A673 (cell line): ENCODE measurements around the gene CDHR1. TPM values are rescaled to one million over a fixed set of nuclear protein-coding genes. Genes with fewer than 3 reads are reported as not detected.

Source experiments
- BruUV-seq: library from RNA; stranded (reverse); fragments of 400-500 nt; replicated peaks from 2 replicates; lab custom pipeline; 2021; lab: Mats Ljungman, UMichigan
- CTCF ChIA-PET: fragments of 300-600 bp; sonication (Branson Sonifier 250); formaldehyde crosslinking; loops from one replicate; lab custom pipeline; 2022; ENCODE audit warnings: antibody characterized with exemption; lab: Charles Lee
- POLR2A ChIA-PET: fragments of 300-600 bp; sonication (Branson Sonifier 250); formaldehyde crosslinking; loops from one replicate; lab custom pipeline; 2022; ENCODE audit warnings: antibody characterized with exemption; ENCODE audit not compliant: low non-redundant PET; lab: Charles Lee
- DNase-seq: peaks from one replicate; pipeline ENCODE4 v3.0.0-alpha.2; 2015; ENCODE audit warnings: low spot score
- H3K27ac ChIP-seq: fragments of 200-600 bp; sonication (generic); 2 replicates; pipeline ENCODE4 v1.5.1; 2016; ENCODE audit warnings: mixed run types, low read depth, mild to moderate bottlenecking, mixed read lengths, antibody characterized with exemption, low read length; ENCODE audit not compliant: poor library complexity, severe bottlenecking
- H3K27me3 ChIP-seq: fragments of 200-600 bp; sonication (generic); replicated peaks from 2 replicates; pipeline ENCODE4 v1.6.1; 2017; ENCODE audit warnings: mixed run types, low read depth, mild to moderate bottlenecking, mixed read lengths, antibody characterized with exemption, low read length; ENCODE audit not compliant: insufficient read depth, poor library complexity
- H3K36me3 ChIP-seq: fragments of 200-600 bp; sonication (generic); 2 replicates; pipeline ENCODE4 v1.6.1; 2016; ENCODE audit warnings: mixed run types, mild to moderate bottlenecking, mixed read lengths, antibody characterized with exemption, low read length; ENCODE audit not compliant: insufficient read depth, poor library complexity, severe bottlenecking
- H3K4me1 ChIP-seq: fragments of 200-600 bp; sonication (generic); 2 replicates; pipeline ENCODE4 v1.6.1; 2017; ENCODE audit warnings: mixed run types, mild to moderate bottlenecking, mixed read lengths, antibody characterized with exemption, low read length; ENCODE audit not compliant: insufficient read depth, poor library complexity, severe bottlenecking
- H3K4me3 ChIP-seq: fragments of 200-600 bp; sonication (generic); 2 replicates; pipeline ENCODE4 v1.5.1; 2016; ENCODE audit warnings: low read depth, mixed run types, mild to moderate bottlenecking, mixed read lengths, low read length; ENCODE audit not compliant: poor library complexity, severe bottlenecking
- H3K9me3 ChIP-seq: fragments of 200-600 bp; sonication (generic); 2 replicates; pipeline ENCODE4 v1.6.1; 2016; ENCODE audit warnings: mixed run types, low read depth, mild to moderate bottlenecking, mixed read lengths, antibody characterized with exemption, low read length; ENCODE audit not compliant: poor library complexity, severe bottlenecking
- EZH2 ChIP-seq: fragments of 200-600 bp; sonication (generic); IDR thresholded peaks from 2 replicates; pipeline ENCODE4 v1.6.1; 2017; ENCODE audit warnings: borderline replicate concordance, low read depth, mild to moderate bottlenecking, mixed read lengths, antibody characterized with exemption, low read length; ENCODE audit not compliant: poor library complexity, severe bottlenecking
- intact Hi-C: fragments of 100-400 bp; cut with micrococcal nuclease; formaldehyde crosslinking; loops from one replicate; pipeline ENCODE4 v1.10.0; 2022; ENCODE audit not compliant: unreplicated experiment
- total RNA-seq: library from RNA; stranded (reverse); gene quantifications from 2 replicates; pipeline ENCODE4 v1.2.3, GENCODE V29; 2021
- TF ChIP-seq, protein P1 (sequence below): fragments of 300-800, 200-600 bp; sonication (generic); conservative IDR thresholded peaks from 2 replicates; pipeline ENCODE4 v1.5.1; 2017; ENCODE audit warnings: low read depth, mild to moderate bottlenecking, antibody characterized with exemption, low read length, moderate library complexity, mixed read lengths

CDHR1 gene
- total RNA-seq, 1 experiment from 2014 or later, result not detected

DNA sequence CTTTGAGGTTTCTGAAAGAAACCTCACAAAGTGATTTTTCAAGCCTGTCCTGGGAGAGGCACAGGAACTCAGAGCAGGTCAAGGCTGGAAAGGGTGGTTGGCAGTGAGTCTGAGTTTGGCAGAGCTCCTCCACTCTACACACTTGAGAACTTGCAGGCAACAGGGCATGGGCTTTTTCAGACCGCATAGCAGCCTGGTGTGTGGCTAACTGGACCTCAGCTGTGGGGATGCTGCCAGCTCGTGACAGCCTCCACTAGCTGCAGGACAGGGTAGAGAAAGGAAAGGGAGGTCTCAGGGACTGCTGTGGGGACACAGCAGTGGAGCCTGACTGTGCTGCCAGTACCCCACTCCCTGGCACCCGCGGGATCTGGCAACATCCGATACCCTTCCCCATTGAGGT is 2.6 kb downstream of the CDHR1 start:
- ChIA-PET CTCF (no interaction called here), POLR2A (no interaction called here)
- no peak for DNase-seq
- no peak overlapping the region for H3K4me3 ChIP-seq
- no peaks in the 10 kb centered on the region for H3K4me1 ChIP-seq
- BruUV-seq, result no TSS peak
- no peak overlapping the region for H3K27ac ChIP-seq
- H3K27me3 ChIP-seq, result peaks cover 76% of the 10 kb centered on the region
- intact Hi-C loops, result no loop called here
- no peaks in the 10 kb centered on the region for H3K9me3 ChIP-seq
- TF ChIP-seq, protein P1, sequence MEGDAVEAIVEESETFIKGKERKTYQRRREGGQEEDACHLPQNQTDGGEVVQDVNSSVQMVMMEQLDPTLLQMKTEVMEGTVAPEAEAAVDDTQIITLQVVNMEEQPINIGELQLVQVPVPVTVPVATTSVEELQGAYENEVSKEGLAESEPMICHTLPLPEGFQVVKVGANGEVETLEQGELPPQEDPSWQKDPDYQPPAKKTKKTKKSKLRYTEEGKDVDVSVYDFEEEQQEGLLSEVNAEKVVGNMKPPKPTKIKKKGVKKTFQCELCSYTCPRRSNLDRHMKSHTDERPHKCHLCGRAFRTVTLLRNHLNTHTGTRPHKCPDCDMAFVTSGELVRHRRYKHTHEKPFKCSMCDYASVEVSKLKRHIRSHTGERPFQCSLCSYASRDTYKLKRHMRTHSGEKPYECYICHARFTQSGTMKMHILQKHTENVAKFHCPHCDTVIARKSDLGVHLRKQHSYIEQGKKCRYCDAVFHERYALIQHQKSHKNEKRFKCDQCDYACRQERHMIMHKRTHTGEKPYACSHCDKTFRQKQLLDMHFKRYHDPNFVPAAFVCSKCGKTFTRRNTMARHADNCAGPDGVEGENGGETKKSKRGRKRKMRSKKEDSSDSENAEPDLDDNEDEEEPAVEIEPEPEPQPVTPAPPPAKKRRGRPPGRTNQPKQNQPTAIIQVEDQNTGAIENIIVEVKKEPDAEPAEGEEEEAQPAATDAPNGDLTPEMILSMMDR, result no peak
- no peak for TF ChIP-seq EZH2
- no peaks in the 10 kb centered on the region for H3K36me3 ChIP-seq

DNA sequence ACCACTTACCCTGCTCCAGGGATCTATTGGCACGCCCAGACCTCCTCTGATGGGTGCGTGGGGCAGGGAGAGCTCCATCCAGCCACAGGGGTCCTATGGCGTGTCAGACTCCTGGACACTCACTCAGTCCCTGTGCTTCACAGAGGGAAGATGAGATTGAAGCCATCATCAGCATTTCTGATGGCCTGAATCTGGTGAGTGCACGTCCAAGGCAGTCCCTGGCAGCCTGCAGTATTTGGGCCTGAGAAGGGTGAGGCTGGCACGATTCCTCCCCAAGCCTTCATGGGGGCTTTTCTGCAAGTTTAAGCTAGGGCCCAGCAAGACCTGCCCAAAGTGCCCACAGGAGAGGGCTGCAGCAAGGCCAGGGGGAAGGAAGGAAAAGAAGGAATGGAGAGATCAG is 3.3 kb downstream of the CDHR1 start:
- intact Hi-C loops, result no loop called here
- ChIA-PET POLR2A (no interaction called here), CTCF (no interaction called here)
- H3K27ac ChIP-seq, result no peak overlapping the region
- DNase-seq, result no peak
- no TSS peak for BruUV-seq
- no peak for TF ChIP-seq EZH2
- TF ChIP-seq, protein P1, result no peak
- H3K4me3 ChIP-seq, result no peak overlapping the region
- no peaks in the 10 kb centered on the region for H3K9me3 ChIP-seq
- peaks cover 72% of the 10 kb centered on the region for H3K27me3 ChIP-seq
- H3K4me1 ChIP-seq, result no peaks in the 10 kb centered on the region
- no peaks in the 10 kb centered on the region for H3K36me3 ChIP-seq

DNA sequence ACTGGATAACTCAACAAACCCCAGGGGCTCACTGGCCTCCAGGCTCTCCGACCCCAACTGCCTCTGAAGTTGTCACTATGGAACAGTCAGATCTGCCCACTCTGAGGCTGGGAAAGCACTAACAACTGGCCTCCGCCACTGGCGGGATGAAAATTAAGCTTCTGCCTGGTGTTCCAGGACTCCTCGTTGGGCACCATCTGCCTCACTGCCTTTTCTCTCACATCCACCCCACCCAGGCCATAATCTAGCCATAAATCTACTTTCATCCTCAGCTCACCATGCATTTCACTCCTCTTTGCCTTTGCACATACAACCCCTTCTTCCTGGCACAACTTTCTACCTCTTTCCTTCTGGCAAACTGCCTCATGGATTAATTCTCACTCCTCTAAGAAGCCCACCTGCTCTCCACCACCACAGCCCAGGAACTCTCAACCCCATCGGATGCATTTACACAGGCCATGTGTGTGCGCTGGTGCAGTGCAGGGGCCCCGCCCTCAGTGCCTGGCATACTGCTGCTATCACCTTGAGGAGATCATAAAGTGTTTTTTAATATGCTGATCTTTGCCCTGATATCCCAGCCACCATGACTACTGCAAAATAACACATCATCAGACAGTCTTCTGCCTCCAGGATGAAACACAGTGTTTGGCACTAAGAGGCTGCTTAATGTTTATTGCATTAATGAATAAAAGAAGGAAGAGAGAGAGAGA is 4.0 kb downstream of the CDHR1 start:
- H3K4me3 ChIP-seq, result no peak overlapping the region
- no TSS peak for BruUV-seq
- ChIA-PET POLR2A (no interaction called here), CTCF (no interaction called here)
- no peaks in the 10 kb centered on the region for H3K9me3 ChIP-seq
- H3K27me3 ChIP-seq, result peaks cover 64% of the 10 kb centered on the region
- no peak for TF ChIP-seq EZH2
- TF ChIP-seq, protein P1, result no peak
- no peak for DNase-seq
- no peaks in the 10 kb centered on the region for H3K4me1 ChIP-seq
- H3K27ac ChIP-seq, result no peak overlapping the region
- intact Hi-C loops, result no loop called here
- no peaks in the 10 kb centered on the region for H3K36me3 ChIP-seq
